GM04504 (cell line): ENCODE data around the gene GTF2F2.

Experiments
- DNase-seq: peaks from one replicate; pipeline ENCODE4 v3.0.0-alpha.2; 2012; ENCODE audit warnings: low read depth

Gene GTF2F2

DNA sequence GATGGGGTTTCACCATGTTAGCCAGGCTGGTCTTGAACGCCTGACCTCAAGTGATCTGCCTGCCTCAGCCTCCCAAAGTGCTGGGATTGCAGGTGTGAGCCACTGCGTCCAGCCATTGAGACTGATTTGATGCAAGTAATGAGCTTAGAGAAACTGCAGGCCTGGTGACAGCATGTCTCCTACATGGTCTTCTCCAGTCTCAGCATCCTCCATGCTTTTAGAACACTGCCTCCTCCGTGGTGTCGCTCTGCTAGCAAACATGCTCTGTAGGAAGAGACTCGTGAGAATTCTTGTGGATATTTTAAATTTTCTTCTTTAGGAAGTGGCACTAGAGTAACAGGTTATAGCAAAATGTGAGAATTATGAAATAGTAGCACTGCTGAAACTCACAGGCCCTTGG is 183.6 kb downstream of the GTF2F2 start:
- no peak for DNase-seq

- no peak for DNase-seq
Measured at GRCh38 chr13:45305079-45305478, 184.8 kb downstream of the GTF2F2 start.

DNA sequence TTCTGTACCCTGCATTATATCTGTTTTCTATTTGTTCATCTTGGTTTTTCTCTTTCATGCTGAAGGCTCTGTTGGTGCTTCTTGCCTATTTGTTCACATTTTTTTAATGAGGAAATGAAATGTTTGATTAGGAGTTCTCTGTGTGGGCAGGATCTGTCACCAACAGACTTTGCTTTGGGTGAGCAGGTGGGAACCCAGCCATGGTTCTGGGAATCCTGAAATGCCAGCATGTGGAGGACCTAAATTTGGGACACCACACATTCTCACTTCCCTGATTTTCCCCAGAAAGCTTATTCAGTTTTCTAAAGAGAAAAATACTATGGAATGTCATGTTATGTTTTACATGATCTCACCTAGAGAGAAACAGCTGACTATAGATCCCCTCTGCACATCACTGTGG is 186.7 kb downstream of the GTF2F2 start:
- DNase-seq: no peak

GRCh38 chr13:45310341-45311131 is 190.2 kb downstream of the GTF2F2 start:
- DNase-seq: no peak

- DNase-seq: no peak
Measured at GRCh38 chr13:45314822-45315221, 194.5 kb downstream of the GTF2F2 start.

DNA sequence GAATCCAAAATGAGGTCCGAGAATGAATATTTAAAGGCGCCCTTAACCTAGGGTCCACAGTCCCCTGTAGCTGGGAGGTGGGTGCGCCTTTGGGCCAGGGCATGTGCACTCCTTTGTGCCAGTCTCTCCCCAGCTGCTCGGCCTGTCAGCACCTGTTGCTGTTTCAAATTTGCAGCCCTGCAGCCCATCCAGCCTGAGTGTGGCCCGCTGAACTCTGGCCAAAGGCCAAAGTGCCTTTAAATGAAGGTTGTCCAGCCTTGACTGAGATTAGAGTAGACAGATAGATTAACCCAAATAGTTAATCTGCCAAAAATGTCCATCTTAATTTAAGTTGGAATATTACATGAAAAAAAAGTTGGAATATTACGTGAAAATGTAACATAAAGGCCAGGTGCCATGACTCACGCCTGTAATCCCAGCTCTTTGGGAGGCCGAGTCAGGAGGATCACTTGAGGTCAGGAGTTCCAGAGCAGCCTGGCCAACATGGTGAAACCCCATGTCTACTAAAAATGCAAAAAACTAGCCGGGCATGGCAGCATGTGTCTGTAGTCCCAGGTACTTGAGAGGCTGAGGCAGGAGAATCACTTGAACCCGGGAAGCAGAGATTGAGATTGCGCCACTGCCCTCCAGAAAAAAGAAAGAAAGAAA is 195.3 kb downstream of the GTF2F2 start:
- DNase-seq: no peak

DNA sequence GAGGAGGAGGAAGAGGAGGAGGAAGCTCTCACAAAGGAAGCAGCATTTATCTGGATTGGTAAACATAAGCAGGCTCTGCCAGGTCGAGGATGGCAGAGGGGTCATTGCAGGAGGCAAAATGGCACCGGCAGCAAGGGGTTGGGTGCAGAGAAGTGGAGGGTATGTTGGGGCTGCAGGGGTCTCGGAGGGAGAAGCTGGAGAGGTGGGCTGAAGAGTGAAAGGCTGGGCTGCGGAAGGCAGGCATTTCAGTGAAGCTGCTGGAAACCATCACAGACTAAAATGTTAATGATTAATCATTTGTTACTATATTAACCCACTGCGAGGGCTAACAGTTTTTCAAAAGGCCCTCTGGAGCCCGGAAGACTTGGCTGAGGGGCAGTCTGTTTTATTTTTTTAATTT is 196.0 kb downstream of the GTF2F2 start:
- DNase-seq: no peak

GRCh38 chr13:45316996-45317395 is 196.7 kb downstream of the GTF2F2 start:
- DNase-seq: no peak

DNA sequence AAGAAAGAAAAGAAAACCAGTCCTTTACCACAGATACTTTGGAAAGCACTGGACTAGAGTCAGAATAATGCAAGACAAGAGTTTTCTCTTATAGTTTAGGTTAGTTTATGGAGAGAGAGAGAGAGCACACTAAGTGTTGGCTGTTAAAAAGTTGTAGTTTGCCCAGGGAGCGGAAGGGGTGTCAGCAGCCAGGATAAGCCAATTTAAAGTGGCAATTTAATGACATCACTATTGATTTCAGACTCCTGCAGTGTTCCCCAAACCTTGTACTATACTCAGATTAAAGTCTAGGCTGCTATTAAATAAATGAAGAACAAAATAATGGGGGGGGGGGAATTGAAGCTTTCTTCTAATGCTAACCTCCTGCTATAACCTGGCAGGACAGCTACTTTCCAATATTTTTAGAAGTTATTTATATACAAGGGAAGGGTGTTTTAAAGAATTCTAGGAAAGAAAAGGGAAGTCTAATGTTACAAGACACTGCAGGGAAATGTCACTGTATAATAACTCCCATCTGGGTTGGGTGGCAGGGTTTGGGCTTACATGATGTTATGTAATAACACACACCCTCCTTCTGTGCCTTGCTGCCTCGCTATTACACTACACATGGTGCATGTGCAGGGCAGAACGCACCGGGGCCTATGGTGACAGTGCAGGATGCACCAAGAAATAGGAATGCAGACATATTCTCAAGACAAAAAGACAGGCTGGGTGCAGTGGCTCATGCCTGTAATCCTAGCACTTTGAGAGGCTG is 200.7 kb downstream of the GTF2F2 start:
- DNase-seq: no peak

- peak; percentile 61 for DNase-seq
Measured at GRCh38 chr13:45325806-45326205, 205.5 kb downstream of the GTF2F2 start.

GRCh38 chr13:45327253-45327955 is 207.1 kb downstream of the GTF2F2 start:
- no peak for DNase-seq

GRCh38 chr13:45328661-45329111 is 208.4 kb downstream of the GTF2F2 start:
- no peak for DNase-seq

GRCh38 chr13:45331123-45331619 is 210.9 kb downstream of the GTF2F2 start:
- no peak for DNase-seq

GRCh38 chr13:45331692-45332035 is 211.4 kb downstream of the GTF2F2 start:
- DNase-seq: no peak

GRCh38 chr13:45332036-45332830 is 211.9 kb downstream of the GTF2F2 start:
- peak; percentile 91 for DNase-seq

GRCh38 chr13:45332831-45333219 is 212.5 kb downstream of the GTF2F2 start:
- no peak for DNase-seq

GRCh38 chr13:45333251-45333976 is 213.1 kb downstream of the GTF2F2 start:
- no peak for DNase-seq
